Measurements from ENCODE around the gene EFR3B. TPM values are rescaled to one million over a fixed set of nuclear protein-coding genes. Genes with fewer than 3 reads are reported as not detected.

The EFR3B gene
- total RNA-seq, 2 experiments from 2014 or later = not detected

- no TSS peak for BruUV-seq (replicated peaks)
- Histone ChIP-seq H3K36me3 (ENCODE audit: insufficient read depth, low read length) (no peaks in the 10 kb centered on the region), H3K4me1 (ENCODE audit: insufficient read depth, low read length, poor library complexity, severe bottlenecking) (peaks cover 5% of the 10 kb centered on the region), H3K79me2 (ENCODE audit: insufficient read depth, low read depth, low read length) (no peaks in the 10 kb centered on the region), H3K27ac (ENCODE audit: low read depth, low read length, poor library complexity, severe bottlenecking) (no peak within 1 kb of the TSS), H2AFZ (ENCODE audit: low read length) (no peak within 1 kb of the TSS), H3K9me2 (ENCODE audit: insufficient read depth, low read length) (no peaks in the 10 kb centered on the region), H3K9me3 (ENCODE audit: low read length) (no peaks in the 10 kb centered on the region), H3K4me2 (ENCODE audit: low read length) (no peak within 1 kb of the TSS), H4K20me1 (ENCODE audit: insufficient read depth, low read length) (no peaks in the 10 kb centered on the region; the same call in 1 of the 2 replicates), H3K4me3 (ENCODE audit: low read depth, low read length, poor library complexity, severe bottlenecking) (no peak within 1 kb of the TSS)
- intact Hi-C loops (cut with micrococcal nuclease; ENCODE audit: unreplicated experiment) = no loop called here
- ChIA-PET POLR2A (interaction anchor here (0.5 to 0.8 kb wide), 3 partner anchors 17 to 490 kb away, joined by 3 to 4 read pairs (median 3); no protein-coding TSS in a partner anchor), CTCF (ENCODE audit: unreplicated experiment) (no interaction called here)
- TF ChIP-seq EZH2phosphoT487 (IDR thresholded peaks at IDR 0.05; ENCODE audit: borderline replicate concordance, low read depth, low read length) = no peak
- TF ChIP-seq CTCF (conservative IDR thresholded peaks at IDR 0.05; ENCODE audit: low read length) = no peak
- DNase-seq (ENCODE audit: low spot score) = no peak
Measured at GRCh38 chr2:25168256-25169072, 126.6 kb downstream of the EFR3B start, which contains the start of gene POMC. POMC (minus strand) TSS chr2:25168580; CDS start chr2:25164772, 3,808 bp downstream.

GRCh38 chr2:25169073-25169470, 127.2 kb downstream of the EFR3B start:
- Histone ChIP-seq H3K27ac (ENCODE audit: low read depth, low read length, poor library complexity, severe bottlenecking) (no peak overlapping the region), H3K9me3 (ENCODE audit: low read length) (no peaks in the 10 kb centered on the region), H3K9me2 (ENCODE audit: insufficient read depth, low read length) (no peaks in the 10 kb centered on the region), H2AFZ (ENCODE audit: low read length) (no peak overlapping the region), H3K79me2 (ENCODE audit: insufficient read depth, low read depth, low read length) (no peaks in the 10 kb centered on the region), H3K4me1 (ENCODE audit: insufficient read depth, low read length, poor library complexity, severe bottlenecking) (peaks cover 5% of the 10 kb centered on the region), H3K4me2 (ENCODE audit: low read length) (no peak overlapping the region), H4K20me1 (ENCODE audit: insufficient read depth, low read length) (no peaks in the 10 kb centered on the region; the same call in 1 of the 2 replicates), H3K4me3 (ENCODE audit: low read depth, low read length, poor library complexity, severe bottlenecking) (no peak overlapping the region), H3K36me3 (ENCODE audit: insufficient read depth, low read length) (no peaks in the 10 kb centered on the region)
- TF ChIP-seq CTCF (conservative IDR thresholded peaks at IDR 0.05; ENCODE audit: low read length) (no peak), EZH2phosphoT487 (IDR thresholded peaks at IDR 0.05; ENCODE audit: borderline replicate concordance, low read depth, low read length) (no peak)
- intact Hi-C loops (cut with micrococcal nuclease; ENCODE audit: unreplicated experiment) = no loop called here
- no TSS peak for BruUV-seq (replicated peaks)
- DNase-seq (ENCODE audit: low spot score) = no peak
- ChIA-PET CTCF (ENCODE audit: unreplicated experiment) (no interaction called here), POLR2A (no interaction called here)

GRCh38 chr2:25170888-25171287, 129.0 kb downstream of the EFR3B start:
- no peak overlapping the region for H3K4me3 ChIP-seq (ENCODE audit: low read depth, low read length, poor library complexity, severe bottlenecking)

More at GRCh38 chr2:25170888-25171287, 129.0 kb downstream of the EFR3B start:
- no peak overlapping the region for H3K4me2 ChIP-seq (ENCODE audit: low read length)
- H3K9me3 ChIP-seq (ENCODE audit: low read length) = no peaks in the 10 kb centered on the region
- H3K9me2 ChIP-seq (ENCODE audit: insufficient read depth, low read length) = no peaks in the 10 kb centered on the region
- CTCF ChIA-PET (ENCODE audit: unreplicated experiment) = no interaction called here
- DNase-seq (ENCODE audit: low spot score) = no peak
- peaks cover under 1% of the 10 kb centered on the region for H3K4me1 ChIP-seq (ENCODE audit: insufficient read depth, low read length, poor library complexity, severe bottlenecking)
- TF ChIP-seq CTCF (conservative IDR thresholded peaks at IDR 0.05; ENCODE audit: low read length) = no peak
- TF ChIP-seq EZH2phosphoT487 (IDR thresholded peaks at IDR 0.05; ENCODE audit: borderline replicate concordance, low read depth, low read length) = no peak
- H3K79me2 ChIP-seq (ENCODE audit: insufficient read depth, low read depth, low read length) = no peaks in the 10 kb centered on the region
- no TSS peak for BruUV-seq (replicated peaks)
- no peaks in the 10 kb centered on the region for H3K36me3 ChIP-seq (ENCODE audit: insufficient read depth, low read length)
- intact Hi-C loops (cut with micrococcal nuclease; ENCODE audit: unreplicated experiment) = no loop called here
- no peak overlapping the region for H3K27ac ChIP-seq (ENCODE audit: low read depth, low read length, poor library complexity, severe bottlenecking)
- H2AFZ ChIP-seq (ENCODE audit: low read length) = no peak overlapping the region
- H4K20me1 ChIP-seq (ENCODE audit: insufficient read depth, low read length) = no peaks in the 10 kb centered on the region; the same call in 1 of the 2 replicates
- POLR2A ChIA-PET = interaction anchor here (0.7 kb wide), 1 partner anchor 55 kb away, joined by 3 read pairs; no protein-coding TSS in a partner anchor

All from OCI-LY7 (cell line).